ENCODE measurements around the gene PLD3. TPM values are rescaled to one million over a fixed set of nuclear protein-coding genes. Genes with fewer than 3 reads are reported as not detected.

The PLD3 gene
- total RNA-seq, 3 donors from 2014 or later (not counting 1 experiment from before 2014, with no cell fraction given) = 107 to 140 (median 109) TPM

GRCh38 chr19:40335101-40335500 is 13.4 kb upstream of the PLD3 start:
- H3K4me3 Mint-ChIP-seq = no peak overlapping the region
- H3K27ac Mint-ChIP-seq = no peak overlapping the region
- Histone ChIP-seq H3K27me3 (ENCODE audit: control insufficient read depth, insufficient read depth, low read length) (no peaks in the 10 kb centered on the region), H3K36me3 (ENCODE audit: control insufficient read depth, insufficient read depth, low read length) (peaks cover 43% of the 10 kb centered on the region), H3K9me3 (ENCODE audit: control insufficient read depth, insufficient read depth, low read length) (no peaks in the 10 kb centered on the region), H3K27ac (ENCODE audit: low read length) (no peak overlapping the region), H3K4me3 (ENCODE audit: low read length) (no peak overlapping the region), H3K4me1 (ENCODE audit: control insufficient read depth, insufficient read depth, low read length) (no peaks in the 10 kb centered on the region)
- intact Hi-C loops (cut with micrococcal nuclease) = no loop called here
- TF ChIP-seq, protein P1, sequence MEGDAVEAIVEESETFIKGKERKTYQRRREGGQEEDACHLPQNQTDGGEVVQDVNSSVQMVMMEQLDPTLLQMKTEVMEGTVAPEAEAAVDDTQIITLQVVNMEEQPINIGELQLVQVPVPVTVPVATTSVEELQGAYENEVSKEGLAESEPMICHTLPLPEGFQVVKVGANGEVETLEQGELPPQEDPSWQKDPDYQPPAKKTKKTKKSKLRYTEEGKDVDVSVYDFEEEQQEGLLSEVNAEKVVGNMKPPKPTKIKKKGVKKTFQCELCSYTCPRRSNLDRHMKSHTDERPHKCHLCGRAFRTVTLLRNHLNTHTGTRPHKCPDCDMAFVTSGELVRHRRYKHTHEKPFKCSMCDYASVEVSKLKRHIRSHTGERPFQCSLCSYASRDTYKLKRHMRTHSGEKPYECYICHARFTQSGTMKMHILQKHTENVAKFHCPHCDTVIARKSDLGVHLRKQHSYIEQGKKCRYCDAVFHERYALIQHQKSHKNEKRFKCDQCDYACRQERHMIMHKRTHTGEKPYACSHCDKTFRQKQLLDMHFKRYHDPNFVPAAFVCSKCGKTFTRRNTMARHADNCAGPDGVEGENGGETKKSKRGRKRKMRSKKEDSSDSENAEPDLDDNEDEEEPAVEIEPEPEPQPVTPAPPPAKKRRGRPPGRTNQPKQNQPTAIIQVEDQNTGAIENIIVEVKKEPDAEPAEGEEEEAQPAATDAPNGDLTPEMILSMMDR (IDR thresholded peaks at IDR 0.05) = no peak
- ATAC-seq (no peak), DNase-seq (no peak)
- H3K27me3 Mint-ChIP-seq (ENCODE audit: low read depth in 2 of 2) = no peaks in the 10 kb centered on the region
- no peaks in the 10 kb centered on the region for H3K36me3 Mint-ChIP-seq
- no peaks in the 10 kb centered on the region for H3K9me3 Mint-ChIP-seq
- H3K4me1 Mint-ChIP-seq = no peaks in the 10 kb centered on the region

GRCh38 chr19:40335855-40336600 is 12.5 kb upstream of the PLD3 start:
- no peaks in the 10 kb centered on the region for H3K9me3 ChIP-seq (ENCODE audit: control insufficient read depth, insufficient read depth, low read length)
- H3K4me3 ChIP-seq (ENCODE audit: low read length) = no peak overlapping the region
- H3K27ac ChIP-seq (ENCODE audit: low read length) = no peak overlapping the region
- ATAC-seq = no peak
- Mint-ChIP-seq H3K36me3 (no peaks in the 10 kb centered on the region), H3K4me1 (no peaks in the 10 kb centered on the region), H3K4me3 (no peak overlapping the region), H3K27ac (no peak overlapping the region), H3K9me3 (no peaks in the 10 kb centered on the region), H3K27me3 (ENCODE audit: low read depth in 2 of 2) (no peaks in the 10 kb centered on the region)
- H3K4me1 ChIP-seq (ENCODE audit: control insufficient read depth, insufficient read depth, low read length) = no peaks in the 10 kb centered on the region
- intact Hi-C loops (cut with micrococcal nuclease) = no loop called here
- 96% methylated on average over 15 of the region's 15 CpGs for WGBS (ENCODE audit: insufficient coverage)
- H3K27me3 ChIP-seq (ENCODE audit: control insufficient read depth, insufficient read depth, low read length) = no peaks in the 10 kb centered on the region
- no peak for DNase-seq
- TF ChIP-seq, protein P1 (IDR thresholded peaks at IDR 0.05) = no peak
- H3K36me3 ChIP-seq (ENCODE audit: control insufficient read depth, insufficient read depth, low read length) = peaks cover 36% of the 10 kb centered on the region

- Histone ChIP-seq H3K4me1 (ENCODE audit: control insufficient read depth, insufficient read depth, low read length) (no peaks in the 10 kb centered on the region), H3K27me3 (ENCODE audit: control insufficient read depth, insufficient read depth, low read length) (no peaks in the 10 kb centered on the region), H3K36me3 (ENCODE audit: control insufficient read depth, insufficient read depth, low read length) (peaks cover 34% of the 10 kb centered on the region), H3K9me3 (ENCODE audit: control insufficient read depth, insufficient read depth, low read length) (no peaks in the 10 kb centered on the region), H3K27ac (ENCODE audit: low read length) (no peak overlapping the region), H3K4me3 (ENCODE audit: low read length) (no peak overlapping the region)
- Mint-ChIP-seq H3K4me3 (no peak overlapping the region), H3K9me3 (no peaks in the 10 kb centered on the region), H3K4me1 (no peaks in the 10 kb centered on the region), H3K36me3 (no peaks in the 10 kb centered on the region), H3K27me3 (ENCODE audit: low read depth in 2 of 2) (no peaks in the 10 kb centered on the region), H3K27ac (no peak overlapping the region)
- DNase-seq (no peak), ATAC-seq (no peak)
- WGBS (ENCODE audit: insufficient coverage) = 100% methylated on average over 2 of the region's 2 CpGs
- TF ChIP-seq, protein P1 (IDR thresholded peaks at IDR 0.05) = no peak
- intact Hi-C loops (cut with micrococcal nuclease) = no loop called here
These were observed 11.9 kb upstream of the PLD3 start for GRCh38 chr19:40336601-40336900.

- Histone ChIP-seq H3K4me1 (ENCODE audit: control insufficient read depth, insufficient read depth, low read length) (no peaks in the 10 kb centered on the region), H3K36me3 (ENCODE audit: control insufficient read depth, insufficient read depth, low read length) (peaks cover 30% of the 10 kb centered on the region), H3K27ac (ENCODE audit: low read length) (no peak overlapping the region), H3K9me3 (ENCODE audit: control insufficient read depth, insufficient read depth, low read length) (no peaks in the 10 kb centered on the region), H3K27me3 (ENCODE audit: control insufficient read depth, insufficient read depth, low read length) (no peaks in the 10 kb centered on the region), H3K4me3 (ENCODE audit: low read length) (no peak overlapping the region)
- H3K27ac Mint-ChIP-seq = no peak overlapping the region
- intact Hi-C loops (cut with micrococcal nuclease) = no loop called here
- no peaks in the 10 kb centered on the region for H3K27me3 Mint-ChIP-seq (ENCODE audit: low read depth in 2 of 2)
- DNase-seq (no peak), ATAC-seq (no peak)
- 96% methylated on average over 2 of the region's 2 CpGs for WGBS (ENCODE audit: insufficient coverage)
- no peak overlapping the region for H3K4me3 Mint-ChIP-seq
- no peaks in the 10 kb centered on the region for H3K4me1 Mint-ChIP-seq
- H3K9me3 Mint-ChIP-seq = no peaks in the 10 kb centered on the region
- no peaks in the 10 kb centered on the region for H3K36me3 Mint-ChIP-seq
- TF ChIP-seq, protein P1 (IDR thresholded peaks at IDR 0.05) = no peak
These were observed 11.4 kb upstream of the PLD3 start for GRCh38 chr19:40337107-40337506.

Measured in natural killer cell (primary cell).